GM19240 (cell line): Measurements from ENCODE around the gene HLTF.

Experiments
- DNase-seq: peaks from one replicate; pipeline ENCODE4 v3.0.0; 2011; ENCODE audit warnings: low spot score; ENCODE audit not compliant: insufficient read length

HLTF gene

GRCh38 chr3:149087208-149087607, 875 bp upstream of the HLTF start:
- DNase-seq: no peak

GRCh38 chr3:149085828-149086231, 503 bp downstream of the HLTF start:
- peak; percentile 1 for DNase-seq

- DNase-seq: no peak
Measured at GRCh38 chr3:149081772-149082171, 4.6 kb downstream of the HLTF start.

GRCh38 chr3:149080699-149081091, 5.6 kb downstream of the HLTF start:
- no peak for DNase-seq

GRCh38 chr3:149080011-149080698, 6.2 kb downstream of the HLTF start:
- no peak for DNase-seq

GRCh38 chr3:149077628-149078027, 8.7 kb downstream of the HLTF start:
- no peak for DNase-seq

- no peak for DNase-seq
Measured at GRCh38 chr3:149067883-149068282, 18.4 kb downstream of the HLTF start.

- no peak for DNase-seq
Measured at GRCh38 chr3:149061776-149062175, 24.6 kb downstream of the HLTF start.

GRCh38 chr3:149058602-149059001, 27.7 kb downstream of the HLTF start:
- DNase-seq: no peak

GRCh38 chr3:149058198-149058597, 28.1 kb downstream of the HLTF start:
- no peak for DNase-seq

GRCh38 chr3:149055575-149055974, 30.8 kb downstream of the HLTF start:
- no peak for DNase-seq

- DNase-seq: no peak
Measured at GRCh38 chr3:149044339-149045083, 41.8 kb downstream of the HLTF start.

- peak; percentile 4 for DNase-seq
Measured at GRCh38 chr3:149042789-149043386, 43.4 kb downstream of the HLTF start.

GRCh38 chr3:149038322-149038721, 48.0 kb downstream of the HLTF start:
- no peak for DNase-seq

- no peak for DNase-seq
Measured at GRCh38 chr3:149037684-149038083, 48.6 kb downstream of the HLTF start.

- DNase-seq: no peak
Measured at GRCh38 chr3:149031096-149031495, 55.2 kb downstream of the HLTF start.

GRCh38 chr3:149026718-149027117, 59.6 kb downstream of the HLTF start:
- no peak for DNase-seq

- no peak for DNase-seq
Measured at GRCh38 chr3:149023951-149024350, 62.4 kb downstream of the HLTF start.

- DNase-seq: no peak
Measured at GRCh38 chr3:149021830-149022229, 64.5 kb downstream of the HLTF start.

GRCh38 chr3:149020839-149021252, 65.5 kb downstream of the HLTF start:
- DNase-seq: no peak

- DNase-seq: no peak
Measured at GRCh38 chr3:149020196-149020838, 66.0 kb downstream of the HLTF start.

GRCh38 chr3:149019580-149019979, 66.8 kb downstream of the HLTF start:
- DNase-seq: no peak
